GM21737 (cell line): ENCODE measurements around the gene POLR2I.
"Not testable (repeated sequence)": the region's sequence is repeated elsewhere in the genome, so short reads cannot be mapped to it uniquely, and the experiment has no call there.

Source experiments
- ATAC-seq: cut with Tn5 transposase; IDR thresholded peaks from one replicate; pipeline ENCODE4 v1.9.1; 2021; ENCODE audit warnings: mild to moderate bottlenecking, moderate library complexity; ENCODE audit not compliant: unreplicated experiment

The POLR2I gene

DNA sequence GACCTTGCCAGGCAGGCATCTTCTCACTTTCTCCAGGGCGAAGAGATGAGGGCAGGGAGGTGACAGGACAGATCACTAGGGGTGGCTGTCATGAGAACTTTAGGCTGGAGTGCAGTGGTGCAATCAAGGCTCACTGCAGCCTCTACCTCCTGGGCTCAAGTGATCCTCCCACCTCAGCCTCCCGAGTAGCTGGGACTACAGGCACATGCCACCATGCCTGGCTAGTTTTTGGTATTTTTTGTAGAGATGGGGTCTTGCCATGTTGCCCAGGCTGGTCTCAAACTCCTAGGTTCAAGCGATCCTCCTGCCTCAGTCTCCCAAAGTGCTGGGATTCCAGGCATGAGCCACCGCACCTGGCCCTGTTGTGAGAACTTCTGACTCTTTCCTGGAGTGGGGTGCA is 20.2 kb upstream of the POLR2I start:
- ATAC-seq: not testable (repeated sequence)

DNA sequence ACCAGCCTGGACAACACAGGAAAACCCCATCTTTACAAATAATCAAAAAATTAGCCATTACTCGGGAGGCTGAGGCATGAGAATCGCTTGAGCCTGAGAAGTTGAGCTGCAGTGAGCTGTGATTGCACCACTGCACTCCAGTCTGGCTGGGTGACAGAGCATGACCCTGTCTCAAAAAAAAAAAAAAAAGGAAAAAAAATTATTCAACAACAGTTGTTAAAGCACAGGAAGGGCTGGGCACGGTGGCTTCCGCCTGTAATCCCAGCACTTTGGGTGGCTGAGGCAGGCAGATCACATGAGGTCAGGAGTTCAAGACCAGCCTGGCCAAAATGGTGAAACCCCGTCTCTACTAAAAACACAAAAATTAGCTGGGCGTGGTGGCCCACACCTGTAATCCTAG is 16.5 kb upstream of the POLR2I start:
- ATAC-seq: not testable (repeated sequence)

DNA sequence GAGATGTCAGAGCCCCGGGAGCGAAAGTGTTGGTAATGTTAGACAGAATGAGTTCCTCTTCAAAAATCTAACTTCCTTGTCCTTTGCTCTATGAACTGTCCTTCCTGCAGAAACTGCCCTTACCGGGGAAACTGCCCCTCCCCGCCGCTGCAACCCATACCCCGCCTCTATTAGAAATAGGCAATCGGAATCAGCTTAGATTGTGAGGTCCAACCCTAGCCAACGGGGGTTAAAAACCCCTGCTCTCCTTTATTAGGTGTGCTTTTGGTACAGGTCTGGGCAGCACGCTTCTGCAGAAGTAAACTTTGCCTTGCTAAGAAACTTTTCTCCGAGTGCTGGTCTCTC is 13.7 kb upstream of the POLR2I start:
- ATAC-seq: no peak

DNA sequence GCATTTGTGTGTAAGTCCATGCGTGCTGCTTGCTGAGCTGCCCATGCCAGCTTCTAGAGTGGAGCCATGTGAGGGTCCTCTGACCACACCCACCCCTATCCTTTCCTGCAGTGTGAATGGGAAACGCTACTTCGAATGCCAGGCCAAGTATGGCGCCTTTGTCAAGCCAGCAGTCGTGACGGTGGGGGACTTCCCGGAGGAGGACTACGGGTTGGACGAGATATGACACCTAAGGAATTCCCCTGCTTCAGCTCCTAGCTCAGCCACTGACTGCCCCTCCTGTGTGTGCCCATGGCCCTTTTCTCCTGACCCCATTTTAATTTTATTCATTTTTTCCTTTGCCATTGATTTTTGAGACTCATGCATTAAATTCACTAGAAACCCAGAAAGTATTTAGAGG is 10.9 kb upstream of the POLR2I start:
- no peak for ATAC-seq

DNA sequence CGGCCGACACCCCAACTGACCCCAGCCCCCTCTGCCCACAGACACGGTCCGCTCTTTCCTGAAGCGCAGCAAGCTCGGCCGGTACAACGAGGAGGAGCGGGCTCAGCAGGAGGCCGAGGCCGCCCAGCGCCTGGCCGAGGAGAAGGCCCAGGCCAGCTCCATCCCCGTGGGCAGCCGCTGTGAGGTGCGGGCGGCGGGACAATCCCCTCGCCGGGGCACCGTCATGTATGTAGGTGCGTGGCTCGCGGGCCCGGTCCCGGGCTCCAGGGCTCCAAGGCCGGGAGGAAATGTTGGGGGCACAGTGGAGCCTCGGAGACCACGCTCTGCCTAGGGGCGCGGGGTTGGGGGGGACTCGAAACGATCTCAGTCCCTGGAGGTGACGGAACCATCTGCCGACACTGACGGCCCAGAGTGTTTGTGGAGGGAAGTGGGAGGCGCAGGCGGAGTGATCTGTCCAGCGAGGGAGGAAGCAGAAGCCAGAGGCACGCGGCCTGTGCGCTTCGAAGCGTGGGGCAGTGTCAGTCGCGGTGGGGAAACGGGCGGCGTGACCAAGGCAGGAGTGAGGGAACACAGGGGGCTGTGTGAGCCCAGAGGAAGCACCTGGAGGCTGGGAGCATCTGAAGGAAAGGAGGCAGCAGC is 6.9 kb upstream of the POLR2I start:
- ATAC-seq: no peak

DNA sequence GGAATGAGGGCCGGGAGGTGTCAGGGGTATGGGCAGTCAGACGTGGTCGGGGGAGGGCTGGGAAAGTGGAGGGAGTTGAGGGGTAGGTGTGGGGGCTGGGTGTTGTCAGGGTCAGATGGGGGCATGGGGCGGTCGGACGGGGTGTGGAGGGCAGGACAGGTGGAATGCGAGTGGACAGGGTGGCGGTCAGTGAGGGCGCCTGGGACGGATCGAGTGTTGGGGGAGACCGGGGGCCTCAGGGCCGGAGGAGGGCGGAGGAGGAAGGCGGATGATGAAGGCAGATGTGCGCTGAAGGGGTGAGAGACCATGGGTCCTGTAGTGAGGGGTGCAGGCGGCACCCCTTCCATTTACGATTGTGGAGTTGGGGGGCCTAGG is 6.3 kb upstream of the POLR2I start:
- no peak for ATAC-seq

DNA sequence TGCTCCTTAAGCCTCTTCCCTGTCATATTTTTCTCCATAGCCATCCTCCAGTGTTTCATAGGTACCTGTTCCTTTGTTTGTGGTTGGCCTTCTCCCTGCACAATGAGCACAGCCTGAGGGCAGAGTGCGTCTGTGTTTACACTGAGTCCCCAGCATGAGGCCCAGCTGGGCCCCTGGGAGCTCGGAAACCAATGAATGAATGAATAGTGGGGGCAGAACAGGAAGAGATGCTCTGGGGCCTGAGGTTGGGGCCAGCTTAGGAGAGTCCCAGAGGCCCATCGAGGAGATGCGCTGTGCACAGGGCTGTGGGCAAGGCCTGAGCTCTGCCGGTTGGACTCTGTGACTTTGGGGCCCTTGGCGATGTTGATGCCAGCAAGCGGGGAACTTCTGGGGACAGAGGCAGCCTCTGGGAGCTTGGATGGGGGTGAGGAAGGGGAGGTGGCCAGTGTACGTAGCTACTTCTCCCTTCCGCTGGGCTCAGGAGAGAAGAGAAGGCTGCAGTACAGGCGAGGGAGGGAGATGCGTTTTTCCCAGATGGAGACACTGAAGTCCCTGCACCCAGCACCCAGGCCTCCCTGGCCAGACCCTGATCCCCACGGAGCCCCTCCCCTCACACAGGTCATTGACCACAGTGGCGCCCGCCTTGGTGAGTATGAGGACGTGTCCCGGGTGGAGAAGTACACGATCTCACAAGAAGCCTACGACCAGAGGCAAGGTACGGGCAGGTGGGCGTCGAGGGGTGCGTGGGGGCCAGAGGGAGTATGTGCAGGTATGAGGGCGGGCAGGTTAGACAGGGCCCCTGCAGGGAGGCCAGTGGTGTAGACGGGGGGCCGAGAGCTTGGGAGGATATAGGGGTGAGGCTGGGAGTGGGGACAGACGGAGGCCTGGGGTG is 5.7 kb upstream of the POLR2I start:
- ATAC-seq: no peak

DNA sequence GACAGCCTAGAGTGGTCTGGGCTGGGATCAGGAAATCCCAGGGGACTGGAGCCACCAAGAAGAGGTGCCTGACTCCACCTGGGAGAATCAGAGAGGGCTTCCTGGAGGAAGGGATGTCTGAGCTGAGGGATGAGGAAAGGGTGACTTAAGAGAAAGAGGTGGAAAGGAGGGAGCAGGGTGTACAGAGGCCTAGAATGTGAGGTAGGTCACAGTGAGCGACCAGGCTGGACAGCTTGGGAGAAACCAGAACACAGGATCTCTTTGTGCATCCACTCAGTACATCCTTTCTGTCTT is 1.6 kb upstream of the POLR2I start:
- ATAC-seq: no peak

DNA sequence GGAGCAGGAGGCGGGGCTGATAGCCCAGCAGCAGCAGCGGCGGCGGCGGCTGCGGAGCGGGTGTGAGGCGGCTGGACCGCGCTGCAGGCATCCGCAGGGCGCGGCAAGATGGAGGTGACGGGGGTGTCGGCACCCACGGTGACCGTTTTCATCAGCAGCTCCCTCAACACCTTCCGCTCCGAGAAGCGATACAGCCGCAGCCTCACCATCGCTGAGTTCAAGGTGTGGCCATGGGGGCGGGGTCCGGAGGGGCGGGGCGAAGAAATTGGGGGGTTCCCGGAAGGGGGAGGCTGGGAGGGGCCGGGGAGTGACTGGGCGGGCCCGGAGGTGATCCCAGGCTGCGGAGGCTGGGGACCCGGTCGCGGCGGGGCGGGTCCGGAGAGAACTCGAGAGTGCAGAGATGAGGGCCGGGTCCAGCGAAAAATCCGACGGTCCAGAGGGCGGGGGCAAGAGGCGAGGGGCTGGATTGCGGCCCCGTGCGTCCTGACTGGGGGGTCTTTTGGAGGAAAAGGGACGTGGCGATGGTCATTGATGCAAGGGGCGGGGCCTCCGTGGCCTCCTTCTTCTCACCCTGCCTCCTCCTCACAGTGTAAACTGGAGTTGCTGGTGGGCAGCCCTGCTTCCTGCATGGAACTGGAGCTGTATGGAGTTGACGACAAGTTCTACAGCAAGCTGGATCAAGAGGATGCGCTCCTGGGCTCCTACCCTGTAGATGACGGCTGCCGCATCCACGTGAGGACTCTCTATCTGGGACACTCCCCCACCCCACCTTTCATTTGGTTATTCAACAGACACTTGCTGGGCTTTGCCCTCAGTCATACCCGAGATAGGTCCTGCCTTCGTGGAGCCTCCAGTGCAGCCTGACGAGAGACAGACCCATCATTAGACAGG is 1.0 kb upstream of the POLR2I start, which contains the start of gene TBCB:
Gene TBCB, plus strand, starts transcription at position 16 of the 891 bp plus-strand sequence. Its CDS starts 93 bp downstream, at position 109.
- peak; percentile 27 for ATAC-seq

DNA sequence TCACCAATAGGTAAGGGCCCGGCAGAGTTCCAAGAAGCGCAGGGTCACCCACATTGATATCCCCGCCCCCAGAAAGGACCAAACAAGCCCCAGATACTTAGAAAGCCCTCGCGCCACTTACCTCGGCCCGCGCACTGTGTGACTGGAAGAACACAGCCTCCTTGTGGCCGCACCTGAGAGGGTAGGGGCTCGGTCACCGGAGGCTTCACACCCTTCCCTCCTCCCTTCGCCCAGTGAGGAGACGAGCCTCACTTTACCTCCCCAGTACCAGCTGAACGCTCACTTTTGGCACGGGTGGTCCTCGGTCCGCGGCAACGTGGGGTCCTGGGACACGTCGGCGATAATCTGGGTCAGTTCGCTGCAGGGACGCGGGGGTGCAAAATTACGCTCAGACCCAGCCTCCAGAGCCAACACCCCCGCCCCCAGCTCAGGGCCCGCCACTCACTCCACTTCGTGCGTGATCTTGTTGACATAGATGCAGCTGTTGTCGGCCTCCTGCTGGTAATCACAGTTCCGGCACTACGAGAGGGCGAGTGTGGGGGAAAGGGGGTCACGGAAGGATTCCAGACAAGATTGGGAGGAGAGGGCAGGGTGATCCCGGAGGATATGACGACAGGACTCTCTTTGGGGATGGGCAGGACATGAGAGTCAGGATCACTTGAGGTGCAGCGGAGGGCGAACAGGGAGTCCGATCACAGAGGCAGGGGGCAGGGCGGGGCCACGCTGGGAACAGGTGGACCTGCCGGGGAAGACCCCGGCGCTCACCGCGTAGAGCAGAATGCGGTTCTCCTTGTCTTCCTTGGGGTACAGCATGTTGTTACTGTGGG is 568 bp downstream of the POLR2I start:
- peak; percentile 5 for ATAC-seq

DNA sequence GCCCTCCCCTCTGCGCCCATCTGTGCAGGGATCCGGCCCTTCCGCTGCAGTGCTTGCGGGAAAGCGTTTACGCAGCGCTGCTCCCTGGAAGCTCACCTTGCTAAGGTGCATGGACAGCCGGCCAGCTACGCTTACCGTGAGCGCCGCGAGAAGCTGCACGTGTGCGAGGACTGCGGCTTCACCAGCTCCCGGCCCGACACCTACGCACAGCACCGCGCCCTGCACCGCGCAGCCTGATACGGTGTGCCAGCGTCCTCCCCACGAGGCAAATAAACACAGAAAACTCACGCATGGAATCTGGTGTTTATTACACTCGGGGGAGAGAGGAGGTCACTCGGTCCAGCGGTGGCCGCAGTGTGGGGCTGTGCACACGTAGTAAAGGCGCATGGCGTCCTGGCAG is 1.2 kb downstream of the POLR2I start:
- ATAC-seq: no peak

DNA sequence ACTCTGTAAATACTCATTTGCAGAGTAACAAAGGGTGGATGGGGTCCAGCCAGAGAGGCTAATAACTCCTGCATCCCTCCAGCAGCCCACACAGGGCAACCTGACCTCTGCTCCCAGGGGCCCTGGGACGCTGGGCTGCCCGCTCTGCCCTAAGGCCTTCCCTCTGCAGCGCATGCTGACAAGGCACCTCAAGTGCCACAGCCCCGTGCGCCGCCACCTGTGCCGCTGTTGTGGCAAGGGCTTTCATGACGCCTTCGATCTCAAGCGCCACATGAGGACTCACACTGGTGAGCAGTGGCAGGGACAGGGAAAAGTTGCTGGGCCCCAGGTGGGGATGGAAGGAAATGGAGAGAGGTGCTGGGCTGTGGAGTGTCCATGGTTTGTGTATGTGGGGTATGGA is 2.0 kb downstream of the POLR2I start:
- ATAC-seq: no peak

DNA sequence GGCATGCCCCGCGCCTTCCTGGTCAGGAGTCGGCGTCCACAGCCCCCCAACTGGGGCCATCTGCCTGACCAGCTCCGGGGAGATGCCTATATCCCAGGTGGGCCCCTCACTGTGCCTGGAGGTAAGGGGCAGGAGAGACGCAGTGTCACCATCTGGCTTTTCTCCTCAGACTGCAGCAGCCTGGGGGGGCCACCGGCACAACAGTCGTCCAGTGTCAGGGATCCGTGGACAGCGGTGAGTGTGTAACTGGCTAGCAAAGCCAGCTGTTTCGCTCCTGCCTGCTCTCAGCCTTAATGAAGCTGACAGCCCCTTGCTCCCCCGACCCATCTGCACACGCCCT is 3.5 kb downstream of the POLR2I start:
- ATAC-seq: no peak

DNA sequence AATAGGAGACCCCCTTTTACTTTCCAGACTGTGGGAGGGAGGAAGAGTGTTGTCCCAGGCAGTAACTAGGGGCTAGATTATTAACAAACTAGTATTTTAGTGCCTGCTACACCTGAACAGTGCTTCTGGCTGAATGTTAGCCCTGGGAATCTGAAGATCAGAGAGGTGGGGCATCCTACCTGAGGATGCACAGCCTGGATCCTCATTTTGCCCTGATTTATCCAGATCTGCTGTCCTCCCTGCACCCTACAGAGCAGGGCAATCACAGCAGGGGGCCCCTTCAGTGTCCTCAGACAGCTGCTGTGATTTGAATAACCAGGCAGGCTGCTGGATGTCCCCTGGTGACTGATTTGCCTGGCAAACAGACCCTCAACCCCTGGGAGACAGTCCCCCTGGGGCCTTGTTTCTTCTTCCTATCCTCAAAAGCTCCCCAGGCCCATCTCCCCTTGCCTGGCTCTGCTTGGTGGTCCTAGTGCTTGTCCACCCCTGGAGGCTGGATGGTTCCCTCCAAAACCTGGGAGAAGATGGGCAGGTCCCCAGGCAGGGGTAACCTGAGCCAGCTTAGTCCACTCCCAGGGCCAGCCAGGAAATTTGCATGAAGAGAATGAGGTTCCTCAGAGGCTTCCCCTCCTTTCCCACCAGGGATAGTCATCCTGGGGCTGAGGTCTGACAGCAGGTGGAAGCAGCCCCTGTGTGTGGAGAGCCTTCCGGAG is 4.0 kb downstream of the POLR2I start, which contains the start of gene OVOL3:
Gene OVOL3, plus strand, starts transcription at position 657 of the 713 bp plus-strand sequence. CDS start 60 bp downstream, outside the sequence.
- ATAC-seq: no peak

DNA sequence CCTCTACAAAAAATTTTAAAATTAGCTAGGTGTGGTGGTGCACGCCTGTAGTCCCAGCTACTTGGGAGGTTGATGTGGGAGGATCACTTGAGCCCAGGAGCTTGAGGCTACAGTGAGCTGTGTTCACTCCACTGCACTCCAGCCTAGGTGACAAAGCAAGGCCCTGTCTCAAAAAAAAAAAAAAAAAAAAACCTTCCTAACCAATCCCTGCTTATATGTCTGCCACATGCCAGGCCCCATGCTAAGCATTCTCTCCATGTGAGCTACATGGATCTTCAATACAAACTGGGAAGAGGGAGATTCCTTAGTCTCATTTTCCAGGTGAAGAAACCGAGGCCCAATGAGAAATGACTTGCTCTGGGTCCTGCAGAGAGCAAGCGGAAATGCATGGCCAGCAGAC is 6.0 kb downstream of the POLR2I start:
- no peak for ATAC-seq

DNA sequence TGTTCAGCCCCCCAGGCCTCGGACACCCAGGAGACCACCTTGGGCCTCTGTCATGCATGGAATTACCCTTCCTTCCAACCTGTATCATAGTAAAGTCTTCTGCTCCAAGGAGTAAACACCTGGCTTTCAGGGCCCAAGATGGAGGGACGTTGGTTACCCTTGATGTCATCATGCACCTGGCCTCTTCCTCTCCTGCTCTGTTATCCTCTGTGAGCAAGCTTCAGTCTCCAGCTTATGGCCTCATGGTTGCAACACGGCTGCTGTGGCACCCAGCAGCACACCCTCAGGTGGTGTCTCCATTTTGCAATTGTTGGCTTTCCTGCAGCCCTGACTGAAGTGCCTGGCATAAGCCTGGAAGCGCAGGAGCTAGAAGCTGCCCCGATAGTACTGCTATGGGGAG is 7.7 kb downstream of the POLR2I start:
- ATAC-seq: no peak

DNA sequence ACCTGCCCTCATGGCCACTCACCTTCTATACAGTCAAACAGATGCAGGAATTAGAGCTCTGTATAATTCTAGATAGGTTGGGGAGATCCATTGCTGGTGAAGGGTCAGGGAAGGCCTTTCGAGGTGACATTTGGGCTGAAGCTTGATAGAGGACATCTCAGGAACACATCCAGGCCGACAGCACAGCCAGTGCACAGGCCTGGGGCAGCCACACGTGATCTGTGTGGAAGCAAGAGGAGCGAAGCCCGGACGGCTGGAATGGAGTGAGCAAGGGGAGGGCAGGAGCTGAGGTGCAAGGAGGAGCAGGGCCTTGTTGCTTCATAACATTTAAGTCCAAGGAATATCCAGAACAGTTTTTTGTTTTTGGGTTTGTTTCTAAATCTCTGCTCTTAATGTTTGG is 8.2 kb downstream of the POLR2I start:
- no peak for ATAC-seq

DNA sequence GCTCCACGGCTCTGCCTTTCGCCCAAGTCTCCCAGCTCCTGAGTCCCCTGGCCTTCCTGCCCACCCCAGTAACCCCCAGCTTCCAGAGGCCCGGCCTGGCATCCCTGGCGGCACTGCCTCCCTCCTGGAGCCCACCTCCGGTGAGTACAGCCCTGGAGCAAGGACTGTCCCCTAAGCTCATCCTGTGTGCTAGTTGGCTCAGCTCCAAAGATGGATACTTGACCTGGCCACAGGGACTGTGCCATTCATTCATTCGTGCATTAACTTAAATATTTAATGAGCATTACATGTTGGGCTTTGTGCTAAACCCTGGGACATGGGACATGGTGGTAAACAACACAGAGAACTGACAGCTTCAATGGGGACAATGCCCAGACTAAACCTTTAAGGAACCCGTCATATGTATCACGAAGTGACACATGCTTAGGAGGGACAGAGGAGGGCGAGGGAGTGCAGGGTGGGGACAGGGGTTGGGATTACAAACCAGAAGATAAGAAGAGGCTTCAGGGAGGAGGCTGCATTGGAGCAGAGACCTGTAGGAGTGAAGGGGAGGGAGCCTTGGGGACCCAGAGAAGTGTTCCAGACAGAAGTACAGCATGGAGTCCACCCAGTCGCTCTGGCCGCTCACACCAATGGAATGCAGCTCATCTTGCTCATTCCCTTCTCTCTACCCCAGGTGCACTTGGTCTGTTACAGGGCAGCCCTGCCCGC is 10.7 kb downstream of the POLR2I start:
- ATAC-seq: no peak

DNA sequence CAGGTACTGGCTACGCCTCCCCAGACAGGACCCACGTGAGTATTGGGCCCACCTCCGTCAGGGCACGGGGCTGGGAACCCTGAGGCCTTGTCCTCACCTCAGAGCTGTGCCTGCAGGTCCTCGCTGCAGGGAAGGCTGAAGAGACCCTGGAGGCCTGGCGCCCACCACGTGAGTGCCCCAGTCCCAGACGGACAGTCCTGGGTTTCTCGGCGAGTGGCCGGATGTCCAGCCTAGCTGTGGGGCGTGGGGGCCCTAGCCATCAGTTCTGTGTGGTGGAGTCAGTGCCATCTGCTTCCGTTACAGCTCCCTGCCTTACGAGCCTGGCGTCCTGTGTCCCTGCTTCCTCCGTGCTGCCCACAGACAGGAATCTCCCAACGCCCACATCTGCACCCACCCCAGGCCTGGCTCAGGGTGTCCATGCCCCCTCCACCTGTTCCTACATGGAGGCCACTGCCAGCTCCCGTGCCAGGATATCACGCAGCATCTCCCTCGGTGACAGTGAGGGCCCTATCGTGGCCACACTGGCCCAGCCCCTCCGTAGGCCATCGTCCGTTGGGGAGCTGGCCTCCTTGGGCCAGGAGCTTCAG is 11.5 kb downstream of the POLR2I start:
- ATAC-seq: no peak
